MM.1S (cell line): ENCODE data around the gene REC114.

Source experiments
- DNase-seq: peaks from one replicate; pipeline ENCODE4 v3.0.0-alpha.2; 2015
- H2AFZ ChIP-seq: fragments of 300-600 bp; sonication (generic); 2 replicates; pipeline ENCODE4 v1.6.0; 2016; ENCODE audit warnings: antibody characterized with exemption, low read length
- H3F3A ChIP-seq: fragments of 300-600 bp; sonication (generic); 2 replicates; pipeline ENCODE4 v1.6.1; 2016; ENCODE audit warnings: mild to moderate bottlenecking, antibody characterized with exemption, low read length, moderate library complexity, mixed read lengths; ENCODE audit not compliant: insufficient read depth
- H3K27ac ChIP-seq: fragments of 300-600 bp; sonication (generic); 2 replicates; pipeline ENCODE4 v1.5.1; 2016; ENCODE audit warnings: mild to moderate bottlenecking, low read length
- H3K27me3 ChIP-seq: fragments of 300-600 bp; sonication (generic); replicated peaks from 2 replicates; pipeline ENCODE4 v1.6.0; 2016; ENCODE audit warnings: low read length; ENCODE audit not compliant: insufficient read depth
- H3K36me3 ChIP-seq: fragments of 300-600 bp; sonication (generic); replicated peaks from 2 replicates; pipeline ENCODE4 v1.6.1; 2016; ENCODE audit warnings: mild to moderate bottlenecking, low read length, mixed read lengths; ENCODE audit not compliant: insufficient read depth
- H3K4me1 ChIP-seq: fragments of 300-600 bp; sonication (generic); 2 replicates; pipeline ENCODE4 v1.6.1; 2016; ENCODE audit warnings: low read length, mixed read lengths
- H3K4me2 ChIP-seq: fragments of 300-600 bp; sonication (generic); 2 replicates; pipeline ENCODE4 v1.6.0; 2016; ENCODE audit warnings: low read depth, low read length
- H3K4me3 ChIP-seq: fragments of 300-600 bp; sonication (generic); 2 replicates; pipeline ENCODE4 v1.5.1; 2016; ENCODE audit warnings: low read length, mixed read lengths
- H3K79me2 ChIP-seq: fragments of 300-600 bp; sonication (generic); 2 replicates; pipeline ENCODE4 v1.6.1; 2016; ENCODE audit warnings: mixed run types, low read length, mixed read lengths
- H3K9ac ChIP-seq: fragments of 300-600 bp; sonication (generic); 2 replicates; pipeline ENCODE4 v1.6.1; 2016; ENCODE audit warnings: low read length, mixed read lengths
- H3K9me2 ChIP-seq: fragments of 300-600 bp; sonication (generic); replicated peaks from 2 replicates; pipeline ENCODE4 v1.6.1; 2016; ENCODE audit warnings: mild to moderate bottlenecking, low read length, mixed read lengths; ENCODE audit not compliant: insufficient read depth
- H3K9me3 ChIP-seq: fragments of 300-600 bp; sonication (generic); replicated peaks from 2 replicates; pipeline ENCODE4 v1.6.1; 2016; ENCODE audit warnings: mild to moderate bottlenecking, low read length, mixed read lengths; ENCODE audit not compliant: insufficient read depth
- H4K20me1 ChIP-seq: fragments of 300-600 bp; sonication (generic); 2 replicates; pipeline ENCODE4 v1.6.1; 2016; ENCODE audit warnings: mild to moderate bottlenecking, low read length, moderate library complexity, mixed read lengths; ENCODE audit not compliant: insufficient read depth
- EZH2 ChIP-seq: fragments of 300-600 bp; sonication (generic); optimal IDR thresholded peaks from 2 replicates; pipeline ENCODE3; 2017; ENCODE audit warnings: low read depth, mild to moderate bottlenecking, antibody characterized with exemption, low read length, mixed read lengths
- EZH2phosphoT487 ChIP-seq: fragments of 300-600 bp; sonication (generic); IDR thresholded peaks from 2 replicates; pipeline ENCODE4 v1.6.1; 2018; ENCODE audit warnings: antibody characterized with exemption, low read length
- TF ChIP-seq, protein P1 (sequence below): fragments of 300-600 bp; sonication (generic); IDR thresholded peaks from 2 replicates; pipeline ENCODE4 v1.5.1; 2016; ENCODE audit warnings: antibody characterized with exemption, low read length, mixed read lengths

REC114 gene

GRCh38 chr15:73476704-73477216 lies 33.8 kb downstream of the REC114 start:
- no peaks in the 10 kb centered on the region for H3F3A ChIP-seq
- H3K79me2 ChIP-seq: no peaks in the 10 kb centered on the region
- no peaks in the 10 kb centered on the region for H3K9me3 ChIP-seq
- no peak for DNase-seq
- no peak overlapping the region for H2AFZ ChIP-seq
- no peak overlapping the region for H3K27ac ChIP-seq
- no peaks in the 10 kb centered on the region for H4K20me1 ChIP-seq
- no peaks in the 10 kb centered on the region for H3K27me3 ChIP-seq
- H3K4me1 ChIP-seq: no peaks in the 10 kb centered on the region
- no peak for TF ChIP-seq EZH2
- TF ChIP-seq, protein P1, sequence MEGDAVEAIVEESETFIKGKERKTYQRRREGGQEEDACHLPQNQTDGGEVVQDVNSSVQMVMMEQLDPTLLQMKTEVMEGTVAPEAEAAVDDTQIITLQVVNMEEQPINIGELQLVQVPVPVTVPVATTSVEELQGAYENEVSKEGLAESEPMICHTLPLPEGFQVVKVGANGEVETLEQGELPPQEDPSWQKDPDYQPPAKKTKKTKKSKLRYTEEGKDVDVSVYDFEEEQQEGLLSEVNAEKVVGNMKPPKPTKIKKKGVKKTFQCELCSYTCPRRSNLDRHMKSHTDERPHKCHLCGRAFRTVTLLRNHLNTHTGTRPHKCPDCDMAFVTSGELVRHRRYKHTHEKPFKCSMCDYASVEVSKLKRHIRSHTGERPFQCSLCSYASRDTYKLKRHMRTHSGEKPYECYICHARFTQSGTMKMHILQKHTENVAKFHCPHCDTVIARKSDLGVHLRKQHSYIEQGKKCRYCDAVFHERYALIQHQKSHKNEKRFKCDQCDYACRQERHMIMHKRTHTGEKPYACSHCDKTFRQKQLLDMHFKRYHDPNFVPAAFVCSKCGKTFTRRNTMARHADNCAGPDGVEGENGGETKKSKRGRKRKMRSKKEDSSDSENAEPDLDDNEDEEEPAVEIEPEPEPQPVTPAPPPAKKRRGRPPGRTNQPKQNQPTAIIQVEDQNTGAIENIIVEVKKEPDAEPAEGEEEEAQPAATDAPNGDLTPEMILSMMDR: no peak
- no peak for TF ChIP-seq EZH2phosphoT487
- H3K4me2 ChIP-seq: no peak overlapping the region
- no peaks in the 10 kb centered on the region for H3K9me2 ChIP-seq
- H3K36me3 ChIP-seq: no peaks in the 10 kb centered on the region
- H3K9ac ChIP-seq: no peak overlapping the region
- no peak overlapping the region for H3K4me3 ChIP-seq

- no peaks in the 10 kb centered on the region for H3K4me1 ChIP-seq
- H3K9me2 ChIP-seq: no peaks in the 10 kb centered on the region
- H3K27ac ChIP-seq: no peak overlapping the region
- no peak overlapping the region for H3K4me3 ChIP-seq
- H3K36me3 ChIP-seq: no peaks in the 10 kb centered on the region
- H3F3A ChIP-seq: no peaks in the 10 kb centered on the region
- H2AFZ ChIP-seq: no peak overlapping the region
- no peak for DNase-seq
- TF ChIP-seq, protein P1: no peak
- no peak for TF ChIP-seq EZH2phosphoT487
- no peak for TF ChIP-seq EZH2
- H4K20me1 ChIP-seq: no peaks in the 10 kb centered on the region
- no peaks in the 10 kb centered on the region for H3K79me2 ChIP-seq
- H3K4me2 ChIP-seq: no peak overlapping the region
- no peaks in the 10 kb centered on the region for H3K9me3 ChIP-seq
- H3K27me3 ChIP-seq: no peaks in the 10 kb centered on the region
- no peak overlapping the region for H3K9ac ChIP-seq
Measured at GRCh38 chr15:73480050-73480449, 37.1 kb downstream of the REC114 start.

DNA sequence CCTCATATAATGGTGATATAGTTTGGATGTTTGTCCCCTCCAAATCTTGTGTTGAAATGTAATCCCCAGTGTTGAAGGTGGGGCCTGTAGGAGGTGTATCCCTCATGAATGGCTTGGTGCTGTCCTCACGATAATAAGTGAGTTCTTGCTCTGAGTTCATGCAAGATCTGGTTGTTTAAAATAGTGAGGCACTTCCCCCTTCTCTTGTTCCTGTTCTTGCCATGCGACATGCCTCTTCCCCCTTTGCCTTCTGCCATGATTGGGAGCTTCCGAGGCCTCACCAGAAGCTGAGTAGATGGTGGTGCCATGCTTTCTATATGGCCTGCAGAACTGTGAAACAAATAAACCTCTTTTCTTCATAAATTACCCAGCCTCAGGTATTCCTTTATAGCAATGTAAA lies 39.2 kb downstream of the REC114 start:
- no peak for DNase-seq

More for the DNA sequence above, 39.2 kb downstream of the REC114 start:
- Histone ChIP-seq H3K9me3 (no peaks in the 10 kb centered on the region), H3K4me1 (no peaks in the 10 kb centered on the region), H2AFZ (no peak overlapping the region), H3K4me3 (no peak overlapping the region), H3K4me2 (no peak overlapping the region), H3K9ac (no peak overlapping the region), H3K36me3 (no peaks in the 10 kb centered on the region), H4K20me1 (no peaks in the 10 kb centered on the region), H3F3A (no peaks in the 10 kb centered on the region), H3K79me2 (no peaks in the 10 kb centered on the region), H3K9me2 (no peaks in the 10 kb centered on the region), H3K27ac (no peak overlapping the region), H3K27me3 (no peaks in the 10 kb centered on the region)
- TF ChIP-seq EZH2phosphoT487 (no peak), EZH2 (no peak)
- TF ChIP-seq, protein P1: no peak
